HS-27A (cell line): ENCODE measurements around the gene HIPK2.

Experiments
- DNase-seq: peaks from one replicate; pipeline ENCODE4 v3.0.0-alpha.2; 2012; ENCODE audit warnings: low read depth, missing footprints

The HIPK2 gene

DNA sequence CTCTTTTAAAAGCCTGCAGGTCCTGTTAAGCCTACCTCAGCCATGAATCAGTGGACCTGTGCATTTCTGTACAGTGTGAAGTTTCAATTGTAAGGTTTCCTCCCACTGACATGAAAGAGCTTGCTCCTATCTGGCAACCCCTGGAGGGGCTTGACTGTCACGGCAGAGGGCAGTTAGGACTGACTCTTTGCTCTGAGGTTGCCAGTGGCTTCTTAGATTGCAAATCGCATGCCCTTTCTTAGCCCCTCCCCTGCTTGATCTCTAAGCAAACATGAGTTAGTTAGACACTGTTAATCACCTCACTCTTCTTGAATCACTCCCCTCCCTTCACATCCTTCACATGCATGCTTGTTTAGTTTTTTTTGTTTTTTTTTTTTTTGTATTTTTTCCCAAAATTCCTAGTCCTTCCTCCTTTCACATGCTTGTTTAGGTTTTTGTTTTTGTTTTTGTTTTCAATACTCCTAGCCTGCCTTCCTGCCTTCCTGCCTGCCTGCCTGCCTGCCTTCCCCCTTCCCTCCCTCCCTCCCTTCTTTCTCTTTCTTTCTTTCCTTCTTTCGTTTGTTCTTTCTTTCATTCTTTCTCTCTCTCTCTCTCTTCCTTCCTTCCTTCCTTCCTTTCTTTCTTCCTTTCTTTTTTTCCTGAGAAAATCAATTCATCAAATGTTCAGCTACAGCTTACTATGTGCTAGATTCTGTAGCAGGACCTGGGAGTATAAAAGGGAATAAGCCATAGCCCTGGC, 6.0 kb upstream of the HIPK2 start:
- DNase-seq: no peak

DNA sequence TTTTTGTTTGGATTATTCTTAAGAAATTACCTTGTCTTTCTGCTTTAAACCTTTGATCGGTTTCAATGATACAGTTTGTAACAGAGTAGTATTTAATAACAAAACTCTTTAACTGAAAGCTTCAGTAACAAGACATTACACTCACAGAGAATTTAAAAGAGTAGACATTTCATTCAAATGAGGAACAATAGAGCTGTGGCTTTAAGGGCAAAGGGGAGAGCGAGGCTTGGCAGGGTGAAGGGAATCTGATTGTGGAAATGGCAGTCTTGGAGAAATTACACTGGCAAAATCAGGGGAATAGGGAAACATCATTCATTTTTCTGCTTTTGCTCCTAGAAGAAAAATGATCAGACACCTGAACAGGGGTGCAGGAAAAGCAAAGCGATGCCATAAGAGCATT, 5.1 kb upstream of the HIPK2 start:
- no peak for DNase-seq

DNA sequence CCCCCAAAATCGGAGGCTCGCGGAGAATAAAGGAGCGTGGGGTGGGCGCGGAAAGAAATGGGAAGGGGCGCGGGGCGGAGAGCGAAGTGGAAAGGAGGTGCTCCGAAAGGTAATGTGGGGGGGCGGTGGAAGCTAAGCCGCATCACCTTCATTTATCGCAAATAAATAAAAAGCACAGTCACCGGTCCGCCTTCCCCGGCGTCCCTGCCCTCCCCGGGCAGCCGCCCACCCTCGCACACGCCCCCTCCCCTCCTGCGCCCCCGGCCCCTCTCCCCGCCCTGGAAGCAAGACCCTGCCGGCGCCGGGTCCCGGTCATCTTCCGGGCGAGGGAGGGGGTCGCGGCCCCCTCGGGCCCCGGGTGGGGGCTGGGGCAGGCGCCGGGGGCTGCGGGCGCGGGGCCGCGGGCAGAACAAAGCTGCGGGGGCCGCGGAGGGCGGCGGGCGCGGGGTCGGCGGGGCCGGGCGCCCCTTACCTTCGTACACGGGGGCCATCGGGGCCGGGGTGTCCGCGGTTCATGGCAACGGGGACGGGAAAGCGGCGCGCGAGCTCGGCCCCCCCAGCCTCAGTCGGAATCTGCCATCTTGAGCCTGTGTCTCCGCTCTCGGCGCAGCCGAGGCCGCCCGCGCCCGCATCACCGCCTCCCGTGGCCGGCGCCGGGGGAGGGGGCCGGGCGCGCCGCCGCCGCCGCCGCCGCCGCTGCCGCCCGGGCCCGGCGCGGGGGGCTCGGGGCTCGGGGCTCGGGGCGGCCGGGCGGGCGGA, 486 bp downstream of the HIPK2 start:
- no peak for DNase-seq

DNA sequence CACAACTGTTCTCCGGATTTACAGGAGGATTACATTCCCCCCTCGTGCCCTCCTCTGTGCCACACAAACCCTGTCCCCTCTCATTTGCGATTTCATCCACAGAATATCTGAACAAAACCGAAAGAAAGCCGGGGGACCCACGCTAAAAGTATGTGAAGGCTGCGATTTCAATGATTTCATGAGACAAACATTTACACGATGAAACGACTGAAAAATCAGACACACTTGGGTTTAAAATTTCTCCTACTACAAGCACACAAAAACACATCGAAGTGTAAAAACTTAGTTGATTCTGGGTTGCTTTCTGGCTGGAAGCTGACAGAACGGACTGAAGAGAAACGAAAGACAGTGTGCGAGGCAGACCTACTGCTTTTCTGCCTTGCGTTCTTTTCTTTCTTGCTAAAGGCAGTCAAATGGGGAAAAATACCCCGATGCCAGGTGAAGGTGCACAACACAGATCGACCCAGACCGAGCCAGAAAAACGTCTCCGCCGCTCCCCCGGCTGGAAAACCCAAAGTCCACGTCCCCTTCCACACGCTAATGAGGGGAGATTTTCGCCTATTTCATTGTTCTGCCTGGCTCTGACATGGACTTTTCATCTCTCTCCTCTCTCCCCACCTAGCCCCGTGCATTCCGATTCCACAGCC, 1.2 kb downstream of the HIPK2 start:
- DNase-seq: no peak

DNA sequence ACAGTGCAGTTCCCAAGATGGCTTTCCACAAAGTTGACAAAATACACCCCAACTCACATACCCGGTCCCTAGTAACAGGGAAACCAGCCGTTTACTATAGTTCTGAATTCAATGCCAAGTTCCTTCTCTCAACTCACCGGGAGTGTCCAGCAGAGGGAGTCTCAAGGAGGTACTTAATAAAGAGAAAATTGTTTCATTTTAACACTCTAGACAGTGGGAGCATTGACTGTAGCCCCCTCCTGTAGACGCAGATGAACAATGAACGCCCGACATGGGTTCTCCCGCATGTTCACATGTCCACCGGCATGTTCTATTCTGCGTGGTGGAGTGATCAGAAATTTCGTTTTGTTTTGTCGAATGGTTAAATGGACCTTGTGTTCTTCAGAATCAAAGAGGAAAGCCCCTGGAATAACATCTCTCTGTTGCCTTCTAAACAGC, 1.9 kb downstream of the HIPK2 start:
- no peak for DNase-seq

DNA sequence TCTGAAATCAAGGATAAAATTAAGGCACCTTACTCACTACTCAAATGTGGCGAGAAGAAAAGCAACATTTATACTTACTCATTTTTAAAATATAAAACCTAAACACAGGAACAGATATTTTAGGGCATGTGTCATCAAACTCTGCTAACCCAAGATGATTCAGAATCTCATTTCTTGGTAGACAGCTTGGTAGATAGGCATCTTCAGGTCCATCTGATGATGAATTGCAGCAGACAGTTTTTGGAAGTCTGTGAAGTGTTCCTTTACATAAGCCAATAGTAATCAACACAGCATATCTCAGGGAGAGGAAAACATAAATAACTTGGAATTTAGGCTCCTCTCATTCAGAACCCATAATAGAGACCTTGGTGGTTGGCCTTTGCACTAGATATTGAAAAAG, 3.4 kb downstream of the HIPK2 start:
- no peak for DNase-seq

DNA sequence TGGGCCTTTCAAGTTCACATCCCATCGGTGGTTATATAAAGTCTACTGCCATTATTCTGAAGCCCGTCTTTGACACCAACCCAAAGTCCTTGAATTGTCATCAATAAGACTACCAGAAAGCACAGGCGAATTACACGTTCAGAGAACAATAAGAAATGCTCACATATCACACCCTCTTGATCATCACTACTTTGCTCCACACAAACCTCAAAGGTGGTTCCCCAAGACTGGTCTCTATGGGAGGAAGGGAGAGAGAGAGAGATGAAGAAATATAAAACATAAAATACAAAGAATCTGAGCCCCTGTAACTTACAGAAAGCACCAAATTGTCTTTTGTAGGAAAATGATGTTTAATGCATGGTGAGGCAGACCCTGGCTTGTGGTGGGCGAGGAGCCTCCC, 4.4 kb downstream of the HIPK2 start:
- no peak for DNase-seq

DNA sequence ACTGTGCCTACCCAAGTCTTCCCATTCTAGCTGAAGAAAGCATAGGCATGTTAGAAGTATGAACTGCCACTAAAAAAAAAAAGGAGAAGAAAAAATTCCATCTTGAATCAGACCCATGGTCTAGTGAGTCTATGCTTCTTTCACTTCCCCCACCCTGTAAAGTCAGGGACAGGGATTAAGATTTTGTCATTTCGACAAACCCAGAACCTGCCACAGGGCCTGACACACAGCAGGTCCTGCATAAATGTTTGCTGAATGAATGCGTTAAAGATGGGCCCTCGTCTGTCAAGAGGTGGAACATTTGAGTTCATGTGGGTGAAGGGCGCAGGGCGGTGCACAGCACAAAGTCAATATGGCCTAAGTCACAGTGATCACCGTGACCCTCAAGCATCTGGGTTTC, 4.9 kb downstream of the HIPK2 start:
- no peak for DNase-seq

DNA sequence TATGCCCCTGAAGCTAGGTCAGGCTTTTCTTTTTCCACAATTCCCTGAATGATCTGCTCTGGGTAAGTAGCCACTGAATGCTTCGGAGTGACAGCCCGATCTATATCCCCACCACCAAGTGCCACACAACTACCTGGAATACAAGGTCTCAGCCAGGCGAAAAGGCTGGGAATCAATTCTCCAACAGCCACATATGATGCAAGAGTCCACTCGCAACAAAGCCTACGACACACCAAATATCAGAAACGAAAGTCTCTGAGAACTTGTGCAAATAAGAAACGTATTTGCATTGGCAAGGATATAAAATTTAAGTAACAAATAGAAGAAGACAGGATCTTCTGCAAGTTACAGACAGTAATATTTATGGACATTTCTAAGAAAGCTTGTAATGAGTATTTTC, 5.7 kb downstream of the HIPK2 start:
- DNase-seq: no peak

DNA sequence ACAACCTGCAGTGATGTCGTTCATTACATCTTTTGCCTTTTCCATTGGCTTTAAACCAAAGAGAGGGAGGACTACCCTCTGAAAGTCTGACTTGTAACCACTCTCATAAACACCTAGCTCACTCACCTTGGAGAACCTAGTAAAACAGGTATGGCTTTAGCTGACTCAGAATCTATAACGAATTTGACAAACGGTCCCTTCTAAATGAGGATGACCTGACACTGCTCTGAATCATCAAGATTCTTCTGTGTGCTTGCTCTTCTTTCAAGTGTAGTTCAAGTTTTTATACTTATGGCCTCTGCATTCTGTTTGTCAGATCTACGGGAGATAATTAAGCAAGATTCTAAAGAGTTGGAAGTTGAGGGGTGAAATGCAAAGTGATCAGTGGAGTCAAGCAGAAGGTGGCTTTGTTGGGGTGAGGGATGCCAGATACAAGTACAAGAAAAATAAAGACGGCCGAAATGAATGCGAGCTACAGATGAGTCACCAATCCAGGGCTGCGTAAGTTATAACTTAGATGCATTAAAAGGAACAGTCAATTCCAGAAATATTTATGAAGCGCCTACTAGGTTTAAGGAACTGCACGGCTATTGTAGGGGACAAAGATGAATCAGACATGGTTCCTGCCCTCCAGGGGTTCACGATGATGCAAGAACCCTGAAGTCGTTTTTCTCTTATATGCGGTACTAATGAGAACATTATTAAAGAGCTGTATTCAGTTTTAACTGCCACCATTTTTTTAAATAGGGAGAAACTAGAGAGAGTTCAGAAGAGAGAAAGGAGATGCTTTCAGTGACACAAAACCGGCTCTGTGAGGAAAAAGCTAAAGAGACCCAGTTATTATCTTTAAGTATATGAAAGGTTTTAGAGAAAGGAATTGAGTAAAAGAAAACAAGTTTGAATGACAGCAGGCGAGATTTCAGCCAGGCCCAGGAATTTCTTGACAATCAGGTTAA, 6.5 kb downstream of the HIPK2 start:
- no peak for DNase-seq

DNA sequence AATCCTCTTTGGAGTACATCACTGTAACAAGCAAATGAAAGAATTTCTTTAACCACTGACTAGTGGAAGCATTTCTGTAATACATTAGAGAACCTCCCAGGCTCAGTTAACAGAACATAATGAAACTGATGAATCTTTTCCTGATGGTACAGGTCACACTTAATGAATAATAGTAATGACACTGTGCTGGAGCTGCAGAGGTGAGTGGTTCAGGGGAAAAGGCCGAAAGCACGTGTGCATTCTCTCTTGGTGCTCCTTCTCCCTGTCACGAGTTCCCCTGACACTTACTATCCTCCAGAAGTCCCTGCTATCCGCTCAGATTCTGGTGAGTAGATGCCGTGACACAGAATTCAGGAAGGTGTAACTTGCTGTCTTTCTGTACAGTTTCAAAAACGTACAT, 8.0 kb downstream of the HIPK2 start:
- DNase-seq: no peak

DNA sequence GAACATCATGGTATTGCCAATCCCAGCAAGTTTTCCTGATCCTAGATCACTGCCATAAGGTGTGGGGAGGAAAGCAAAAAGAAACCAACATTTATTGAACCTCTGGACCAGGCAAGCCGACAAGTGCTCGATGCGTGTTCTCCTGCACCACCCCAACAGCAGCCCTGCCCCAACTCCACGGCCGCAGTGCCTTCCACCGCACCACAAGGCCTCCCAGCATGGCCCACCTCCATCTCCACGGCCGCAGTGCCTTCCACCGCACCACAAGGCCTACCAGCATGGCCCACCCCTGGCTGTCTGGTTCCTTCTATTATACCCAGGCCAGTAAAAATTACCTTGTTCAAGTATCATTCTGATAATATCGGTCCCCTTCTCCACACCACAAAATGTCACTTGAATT, 8.7 kb downstream of the HIPK2 start:
- DNase-seq: no peak

DNA sequence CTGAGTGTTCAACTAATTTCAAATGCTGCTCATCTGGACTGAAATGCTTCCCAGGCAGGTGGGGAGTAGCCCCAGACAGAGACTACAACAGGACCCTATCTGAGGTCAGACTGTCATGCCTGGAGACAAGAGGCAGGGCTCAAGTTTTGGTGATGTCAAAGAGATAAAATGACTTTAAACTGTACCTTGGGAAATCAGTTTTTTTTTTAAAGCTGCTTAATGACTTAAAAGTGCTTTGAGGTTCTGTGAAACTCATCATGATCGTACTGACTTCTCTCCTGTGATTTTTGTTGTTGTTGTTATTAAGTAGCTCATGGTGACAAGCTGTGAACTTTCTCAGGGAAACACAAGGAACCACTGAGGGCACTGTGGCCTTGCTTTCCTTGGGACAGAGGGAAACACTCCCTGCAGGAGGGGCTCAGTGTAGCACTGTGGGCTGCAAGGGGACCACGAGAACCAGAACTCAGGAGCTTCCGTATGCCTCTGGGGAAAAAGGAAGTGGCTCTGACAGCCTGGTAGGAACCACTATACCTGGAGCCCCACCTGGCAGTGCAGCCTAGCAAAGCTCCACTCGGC, 9.5 kb downstream of the HIPK2 start:
- DNase-seq: no peak

DNA sequence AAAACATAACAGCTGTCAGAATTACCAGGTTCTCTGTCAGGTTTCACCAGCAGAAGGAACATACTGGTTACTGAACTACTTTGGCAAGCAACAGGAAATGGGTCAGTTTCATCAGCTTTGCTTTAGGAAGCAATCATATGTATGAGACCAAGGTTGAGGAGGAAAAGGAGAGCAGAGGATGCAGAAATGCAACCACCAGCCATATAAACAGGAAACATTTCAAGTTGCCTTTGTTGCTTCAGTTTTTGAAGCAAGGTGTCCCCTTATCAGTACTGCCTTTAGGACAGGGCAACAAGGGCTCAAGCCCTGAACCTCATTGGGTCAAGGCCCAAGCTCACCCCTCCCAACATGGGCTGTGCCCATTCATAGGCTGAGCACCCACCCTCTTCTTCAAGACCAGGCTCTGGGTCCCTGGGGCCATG, 10.2 kb downstream of the HIPK2 start:
- no peak for DNase-seq

DNA sequence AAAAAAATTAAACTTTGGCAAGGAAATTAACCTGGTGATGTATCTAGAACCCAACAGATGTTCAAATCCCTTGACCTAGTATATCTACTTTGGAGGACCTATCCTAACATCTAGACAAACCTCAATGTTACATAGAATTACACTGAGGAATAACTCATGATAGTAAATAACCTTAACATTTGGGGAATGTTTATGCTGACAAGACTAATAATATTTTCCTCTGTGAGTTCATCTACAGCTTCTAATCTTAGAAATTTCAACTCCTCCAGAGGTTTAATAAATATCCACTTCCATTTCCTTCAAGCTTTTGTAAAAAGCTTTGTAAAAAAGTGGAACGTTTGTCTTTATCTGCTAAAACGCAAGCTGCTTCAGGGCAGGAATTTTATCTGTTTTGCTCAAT, 12.7 kb downstream of the HIPK2 start:
- no peak for DNase-seq

DNA sequence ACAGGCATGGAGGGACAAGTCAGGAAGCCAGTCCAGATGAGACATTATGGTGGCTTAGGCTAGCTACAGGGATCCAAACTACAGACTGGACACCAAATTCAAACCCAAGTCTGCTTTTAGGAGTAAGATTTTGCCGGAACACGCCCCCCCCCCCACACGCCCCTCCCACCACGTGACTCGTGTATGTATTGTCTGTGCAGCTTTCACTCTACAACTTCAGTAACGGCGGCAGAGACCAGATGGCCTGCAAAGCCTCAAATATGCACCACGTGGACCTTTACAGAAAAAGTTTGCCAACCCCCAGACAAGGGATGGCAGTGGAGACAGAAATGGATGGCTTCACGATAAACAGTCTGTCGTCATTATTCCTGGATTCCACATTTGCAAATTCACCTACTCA, 14.5 kb downstream of the HIPK2 start:
- no peak for DNase-seq

DNA sequence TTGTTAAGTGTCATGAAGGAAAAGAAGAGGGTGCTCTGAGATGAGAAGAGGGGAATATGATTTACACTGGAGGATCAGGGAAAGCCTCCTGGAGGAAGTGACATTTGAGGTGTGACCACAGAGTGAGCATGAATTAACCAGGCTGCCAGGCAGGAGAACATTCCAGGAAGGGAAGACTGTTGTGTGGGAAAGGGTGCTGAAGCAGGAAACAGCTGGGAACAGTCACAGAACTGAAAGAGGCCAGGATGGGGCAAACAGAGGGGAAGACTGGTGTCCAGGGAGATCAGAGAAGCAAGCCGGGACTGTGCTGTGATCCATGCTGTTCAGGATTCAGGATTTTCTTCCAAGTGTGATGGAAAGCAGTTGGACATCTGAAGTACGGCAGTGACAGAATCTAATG, 14.9 kb downstream of the HIPK2 start:
- DNase-seq: no peak

DNA sequence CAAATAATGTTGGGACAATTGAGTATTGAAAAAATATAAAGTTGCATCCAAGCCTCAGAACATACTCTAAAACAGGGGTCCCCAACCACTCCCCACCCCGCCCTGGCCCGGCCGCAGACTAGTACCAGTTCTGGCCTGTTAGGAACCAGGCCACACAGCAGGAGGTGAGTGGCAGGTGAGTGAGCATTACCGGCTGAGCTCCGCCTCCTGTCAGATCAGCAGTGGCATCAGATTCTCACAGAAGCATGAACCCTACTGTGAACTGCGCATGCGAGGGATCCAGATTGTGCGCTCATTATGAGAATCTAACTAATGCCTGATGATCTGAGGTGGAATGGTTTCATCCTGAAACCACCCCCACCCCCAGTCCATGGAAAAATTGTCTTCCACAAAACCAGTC, 19.4 kb downstream of the HIPK2 start:
- no peak for DNase-seq

DNA sequence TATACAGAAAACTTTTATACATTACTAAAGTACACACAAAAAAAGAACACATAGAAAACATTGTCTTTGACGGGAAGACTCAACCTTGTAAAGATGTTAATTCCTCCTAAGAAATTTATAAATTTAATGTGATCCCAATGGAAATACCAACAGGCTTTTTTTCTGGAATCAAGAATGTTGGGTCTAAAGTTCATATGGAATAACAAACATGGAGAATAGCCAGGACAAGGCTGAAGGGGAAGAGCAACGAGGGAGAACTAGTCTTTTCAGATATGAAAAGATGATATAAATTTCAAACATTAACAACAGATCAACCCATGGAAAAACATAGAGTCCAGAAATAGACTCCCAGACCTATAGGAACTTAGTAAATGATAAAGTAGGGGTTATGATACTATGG, 19.8 kb downstream of the HIPK2 start:
- DNase-seq: no peak

DNA sequence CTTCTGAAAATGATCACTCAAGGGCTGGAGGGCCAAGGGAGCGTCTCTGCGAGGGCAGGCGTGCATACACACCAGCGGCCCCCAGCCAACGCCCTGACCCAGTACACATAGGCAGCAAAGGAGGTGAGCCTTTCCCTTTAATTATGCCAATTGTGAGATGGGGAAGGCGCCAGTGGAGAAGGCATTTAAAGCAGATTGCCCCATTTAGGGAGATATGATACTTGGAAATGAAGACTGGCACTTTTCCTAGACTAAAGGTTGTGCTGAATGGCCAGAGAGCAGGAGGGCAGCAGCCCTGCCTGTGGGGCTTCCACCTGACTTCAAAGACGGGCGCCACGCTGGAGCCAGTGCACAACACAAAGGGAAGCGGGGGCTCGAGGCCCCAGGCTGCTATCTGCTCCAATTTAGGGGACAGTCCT, 24.1 kb downstream of the HIPK2 start:
- no peak for DNase-seq

DNA sequence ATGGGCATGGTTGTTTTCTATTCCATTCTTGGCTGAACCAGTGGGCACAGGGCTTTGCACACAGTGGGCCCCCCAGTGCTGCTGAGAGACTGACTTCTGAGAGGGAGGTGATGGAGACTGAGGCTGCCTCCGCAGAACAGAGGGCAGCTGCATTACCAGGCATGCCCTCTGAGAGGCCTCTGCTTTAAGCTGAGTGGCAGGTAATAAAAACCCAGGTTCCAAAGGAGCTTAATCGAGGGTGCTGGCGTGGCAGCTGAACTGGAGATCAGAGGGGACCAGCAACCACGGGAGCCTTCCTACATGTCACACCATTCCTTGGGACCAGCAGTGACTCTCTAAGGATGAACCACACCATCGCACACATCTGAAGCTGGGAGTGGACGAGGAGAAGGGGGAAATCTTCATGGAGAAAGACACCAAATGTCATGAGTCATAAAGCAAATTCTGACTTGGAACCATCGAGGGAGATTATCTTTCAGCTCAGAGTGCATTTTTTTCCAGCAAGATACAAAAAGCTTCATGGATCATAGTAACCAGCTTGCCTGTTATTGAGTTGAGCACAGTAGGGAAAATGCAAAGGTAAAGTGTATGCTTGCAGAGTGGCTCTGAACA, 24.6 kb downstream of the HIPK2 start:
- DNase-seq: no peak
